Parietal lobe (tissue), 2 donors: Measurements from ENCODE around the gene PLPPR5. TPM values are rescaled to one million over a fixed set of nuclear protein-coding genes. Genes with fewer than 3 reads are reported as not detected.

Experiments
- small RNA-seq: library from RNA; depleted of rRNA; stranded (forward); fragments of <200 nt; gene quantifications from one replicate; pipeline ENCODE3, GENCODE V24; 2014; ENCODE audit warnings: low replicate concordance
- total RNA-seq: library from RNA; depleted of rRNA; stranded (reverse); fragments of >200 nt; gene quantifications from one replicate; pipeline ENCODE4 v1.2.3, GENCODE V29; 2014

Gene PLPPR5, protein sequence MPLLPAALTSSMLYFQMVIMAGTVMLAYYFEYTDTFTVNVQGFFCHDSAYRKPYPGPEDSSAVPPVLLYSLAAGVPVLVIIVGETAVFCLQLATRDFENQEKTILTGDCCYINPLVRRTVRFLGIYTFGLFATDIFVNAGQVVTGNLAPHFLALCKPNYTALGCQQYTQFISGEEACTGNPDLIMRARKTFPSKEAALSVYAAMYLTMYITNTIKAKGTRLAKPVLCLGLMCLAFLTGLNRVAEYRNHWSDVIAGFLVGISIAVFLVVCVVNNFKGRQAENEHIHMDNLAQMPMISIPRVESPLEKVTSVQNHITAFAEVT
- total RNA-seq: 87.6 TPM

DNA sequence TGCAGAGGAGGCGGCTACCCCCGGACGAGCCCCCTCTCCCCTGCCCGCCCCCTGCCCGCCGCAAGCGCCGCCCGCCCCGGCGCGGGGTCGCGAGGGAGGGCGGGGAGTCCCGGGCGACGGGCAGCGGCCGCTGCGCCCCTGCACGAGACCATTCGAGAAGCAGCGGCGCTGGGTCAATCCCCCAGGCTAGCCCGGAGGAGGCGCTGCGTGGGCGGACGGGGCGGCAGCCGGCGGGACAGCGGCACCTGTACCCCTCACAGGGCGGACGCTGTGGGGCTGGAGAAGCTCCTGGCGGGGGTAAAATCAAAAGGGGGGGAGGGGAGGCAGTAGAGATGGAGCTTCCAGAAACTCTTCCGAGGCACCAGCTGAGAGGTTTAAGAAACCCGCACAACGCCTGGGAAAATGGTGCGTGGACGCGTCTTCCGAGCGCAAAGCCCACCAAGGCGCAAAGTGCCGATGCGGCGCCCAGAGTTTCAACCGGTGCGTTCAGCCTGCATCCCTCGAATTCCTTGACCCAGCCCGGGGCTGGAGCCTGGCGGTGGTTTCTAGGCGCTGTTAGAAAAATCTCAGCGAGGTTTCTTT is at the start of gene PLPPR5:
PLPPR5 (minus strand) TSS at position 1 of the 582 bp plus-strand sequence. CDS start 190 bp downstream, outside the sequence.

Small RNA genes within 50 kb of the gene (small RNA-seq; reads per million reads assigned to genes)
- not detected for gene AL445433.1
